ENCODE results near the gene ASB3.

DNA sequence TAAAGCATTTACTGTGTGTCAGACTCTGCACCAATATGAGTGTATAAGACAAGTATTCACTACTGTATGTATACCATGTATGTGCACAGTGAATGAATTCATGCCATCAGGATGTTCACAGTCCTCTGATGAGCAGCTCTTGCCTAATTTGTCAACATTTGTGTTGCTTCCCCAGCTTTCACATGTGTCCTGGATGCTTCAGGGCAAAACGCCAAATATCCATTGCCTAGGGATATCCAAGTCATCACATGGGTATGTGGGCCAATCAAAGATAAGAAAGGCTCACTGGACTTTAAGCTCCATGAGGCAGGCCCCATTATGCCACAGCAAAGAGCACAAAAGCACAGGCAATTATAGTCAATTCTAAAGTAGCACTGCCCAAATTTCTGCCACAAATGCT, 153.3 kb downstream of the ASB3 start:
- TF ChIP-seq, protein P1, sequence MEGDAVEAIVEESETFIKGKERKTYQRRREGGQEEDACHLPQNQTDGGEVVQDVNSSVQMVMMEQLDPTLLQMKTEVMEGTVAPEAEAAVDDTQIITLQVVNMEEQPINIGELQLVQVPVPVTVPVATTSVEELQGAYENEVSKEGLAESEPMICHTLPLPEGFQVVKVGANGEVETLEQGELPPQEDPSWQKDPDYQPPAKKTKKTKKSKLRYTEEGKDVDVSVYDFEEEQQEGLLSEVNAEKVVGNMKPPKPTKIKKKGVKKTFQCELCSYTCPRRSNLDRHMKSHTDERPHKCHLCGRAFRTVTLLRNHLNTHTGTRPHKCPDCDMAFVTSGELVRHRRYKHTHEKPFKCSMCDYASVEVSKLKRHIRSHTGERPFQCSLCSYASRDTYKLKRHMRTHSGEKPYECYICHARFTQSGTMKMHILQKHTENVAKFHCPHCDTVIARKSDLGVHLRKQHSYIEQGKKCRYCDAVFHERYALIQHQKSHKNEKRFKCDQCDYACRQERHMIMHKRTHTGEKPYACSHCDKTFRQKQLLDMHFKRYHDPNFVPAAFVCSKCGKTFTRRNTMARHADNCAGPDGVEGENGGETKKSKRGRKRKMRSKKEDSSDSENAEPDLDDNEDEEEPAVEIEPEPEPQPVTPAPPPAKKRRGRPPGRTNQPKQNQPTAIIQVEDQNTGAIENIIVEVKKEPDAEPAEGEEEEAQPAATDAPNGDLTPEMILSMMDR (IDR thresholded peaks at IDR 0.05; ENCODE audit: poor library complexity, severe bottlenecking) = no peak
- TF ChIP-seq TAF1 (IDR thresholded peaks at IDR 0.05; ENCODE audit: low read depth) = no peak
- TF ChIP-seq POLR2AphosphoS5 (IDR thresholded peaks at IDR 0.05) = no peak
- TF ChIP-seq, protein P2, sequence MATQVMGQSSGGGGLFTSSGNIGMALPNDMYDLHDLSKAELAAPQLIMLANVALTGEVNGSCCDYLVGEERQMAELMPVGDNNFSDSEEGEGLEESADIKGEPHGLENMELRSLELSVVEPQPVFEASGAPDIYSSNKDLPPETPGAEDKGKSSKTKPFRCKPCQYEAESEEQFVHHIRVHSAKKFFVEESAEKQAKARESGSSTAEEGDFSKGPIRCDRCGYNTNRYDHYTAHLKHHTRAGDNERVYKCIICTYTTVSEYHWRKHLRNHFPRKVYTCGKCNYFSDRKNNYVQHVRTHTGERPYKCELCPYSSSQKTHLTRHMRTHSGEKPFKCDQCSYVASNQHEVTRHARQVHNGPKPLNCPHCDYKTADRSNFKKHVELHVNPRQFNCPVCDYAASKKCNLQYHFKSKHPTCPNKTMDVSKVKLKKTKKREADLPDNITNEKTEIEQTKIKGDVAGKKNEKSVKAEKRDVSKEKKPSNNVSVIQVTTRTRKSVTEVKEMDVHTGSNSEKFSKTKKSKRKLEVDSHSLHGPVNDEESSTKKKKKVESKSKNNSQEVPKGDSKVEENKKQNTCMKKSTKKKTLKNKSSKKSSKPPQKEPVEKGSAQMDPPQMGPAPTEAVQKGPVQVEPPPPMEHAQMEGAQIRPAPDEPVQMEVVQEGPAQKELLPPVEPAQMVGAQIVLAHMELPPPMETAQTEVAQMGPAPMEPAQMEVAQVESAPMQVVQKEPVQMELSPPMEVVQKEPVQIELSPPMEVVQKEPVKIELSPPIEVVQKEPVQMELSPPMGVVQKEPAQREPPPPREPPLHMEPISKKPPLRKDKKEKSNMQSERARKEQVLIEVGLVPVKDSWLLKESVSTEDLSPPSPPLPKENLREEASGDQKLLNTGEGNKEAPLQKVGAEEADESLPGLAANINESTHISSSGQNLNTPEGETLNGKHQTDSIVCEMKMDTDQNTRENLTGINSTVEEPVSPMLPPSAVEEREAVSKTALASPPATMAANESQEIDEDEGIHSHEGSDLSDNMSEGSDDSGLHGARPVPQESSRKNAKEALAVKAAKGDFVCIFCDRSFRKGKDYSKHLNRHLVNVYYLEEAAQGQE (IDR thresholded peaks at IDR 0.05; ENCODE audit: borderline replicate concordance) = no peak
- no peak for TF ChIP-seq EZH2 (IDR thresholded peaks at IDR 0.05; ENCODE audit: borderline replicate concordance, insufficient read depth, low read length, poor library complexity, severe bottlenecking)
- TF ChIP-seq EP300 (conservative IDR thresholded peaks at IDR 0.05; ENCODE audit: poor library complexity, severe bottlenecking) = no peak
- no peak for TF ChIP-seq MXI1 (conservative IDR thresholded peaks at IDR 0.05; ENCODE audit: poor library complexity, severe bottlenecking)
- no peak for TF ChIP-seq SMC3 (conservative IDR thresholded peaks at IDR 0.05; ENCODE audit: poor library complexity)

All from neural cell (in vitro differentiated cells).